Measurements from ENCODE around the gene FGF5.

The FGF5 gene, protein sequence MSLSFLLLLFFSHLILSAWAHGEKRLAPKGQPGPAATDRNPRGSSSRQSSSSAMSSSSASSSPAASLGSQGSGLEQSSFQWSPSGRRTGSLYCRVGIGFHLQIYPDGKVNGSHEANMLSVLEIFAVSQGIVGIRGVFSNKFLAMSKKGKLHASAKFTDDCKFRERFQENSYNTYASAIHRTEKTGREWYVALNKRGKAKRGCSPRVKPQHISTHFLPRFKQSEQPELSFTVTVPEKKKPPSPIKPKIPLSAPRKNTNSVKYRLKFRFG

DNA sequence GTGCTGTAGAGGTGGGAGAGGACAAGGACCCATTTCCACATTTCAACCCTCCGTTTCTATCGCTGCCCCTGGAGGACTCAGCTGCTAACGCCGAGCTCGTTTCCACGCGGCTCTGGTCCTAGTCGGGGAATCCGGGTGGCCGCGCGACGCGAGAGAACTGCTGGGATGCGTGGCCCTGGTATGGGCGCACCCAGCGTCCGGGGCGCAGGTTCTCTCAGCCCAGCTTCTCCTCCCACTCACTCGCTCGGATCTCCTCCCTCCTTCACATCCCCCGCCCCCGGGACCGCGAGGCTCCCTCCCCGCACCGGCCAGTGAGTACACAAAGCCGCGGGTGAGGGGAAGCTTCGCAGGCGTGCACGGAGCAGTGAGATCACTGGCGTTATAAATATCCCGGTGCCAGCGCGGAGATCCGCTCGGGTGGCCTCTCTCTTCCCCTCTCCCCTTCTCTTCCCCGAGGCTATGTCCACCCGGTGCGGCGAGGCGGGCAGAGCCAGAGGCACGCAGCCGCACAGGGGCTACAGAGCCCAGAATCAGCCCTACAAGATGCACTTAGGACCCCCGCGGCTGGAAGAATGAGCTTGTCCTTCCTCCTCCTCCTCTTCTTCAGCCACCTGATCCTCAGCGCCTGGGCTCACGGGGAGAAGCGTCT is at the start of gene FGF5:
TSS of gene FGF5 (plus strand) at position 412 of the 649 bp plus-strand sequence. CDS start at position 573, 161 bp downstream.
- FAIRE-seq (no peak), DNase-seq (ENCODE audit: insufficient read length, low spot score) (peak; percentile 30)
- TF ChIP-seq POLR2A (IDR thresholded peaks at IDR 0.05; ENCODE audit: low read depth, low read length), result peak; percentile 77

DNA sequence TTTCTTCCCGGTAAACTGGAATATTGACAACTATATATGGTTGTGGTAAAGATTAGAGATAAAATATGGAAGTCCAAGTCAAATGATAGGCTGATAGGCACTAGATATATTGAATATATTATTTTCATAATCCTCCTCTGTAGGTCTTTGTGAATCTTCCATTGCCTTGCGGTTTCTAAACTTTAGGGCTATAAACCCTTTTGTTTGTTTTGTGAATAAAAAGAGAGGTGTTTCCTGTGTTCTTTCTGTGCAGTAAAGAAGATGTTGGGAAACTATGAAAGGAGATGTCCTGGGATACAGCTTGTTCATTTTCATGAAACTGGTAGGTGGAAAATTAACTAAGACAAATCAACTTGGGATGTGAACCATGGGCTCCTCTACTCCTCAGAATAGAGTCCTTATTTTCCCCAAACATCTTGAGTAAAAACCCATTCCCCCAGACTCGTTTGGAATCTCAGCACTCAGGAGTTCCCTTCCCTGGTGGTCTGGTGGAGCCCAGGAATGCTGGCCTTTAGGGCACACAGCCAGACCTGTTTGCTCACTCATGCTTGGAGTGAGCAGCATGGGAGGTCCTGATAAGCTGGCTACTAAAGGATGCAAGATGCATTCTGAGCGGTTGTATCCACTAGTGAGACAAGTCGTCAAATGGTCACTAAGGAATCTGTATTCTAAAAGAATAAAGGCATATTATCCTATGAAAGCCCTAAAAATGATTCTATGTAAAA is 47.0 kb upstream of the FGF5 start:
- FAIRE-seq (no peak), DNase-seq (ENCODE audit: insufficient read length, low spot score) (no peak)
- no peak for TF ChIP-seq POLR2A (IDR thresholded peaks at IDR 0.05; ENCODE audit: low read depth, low read length)

DNA sequence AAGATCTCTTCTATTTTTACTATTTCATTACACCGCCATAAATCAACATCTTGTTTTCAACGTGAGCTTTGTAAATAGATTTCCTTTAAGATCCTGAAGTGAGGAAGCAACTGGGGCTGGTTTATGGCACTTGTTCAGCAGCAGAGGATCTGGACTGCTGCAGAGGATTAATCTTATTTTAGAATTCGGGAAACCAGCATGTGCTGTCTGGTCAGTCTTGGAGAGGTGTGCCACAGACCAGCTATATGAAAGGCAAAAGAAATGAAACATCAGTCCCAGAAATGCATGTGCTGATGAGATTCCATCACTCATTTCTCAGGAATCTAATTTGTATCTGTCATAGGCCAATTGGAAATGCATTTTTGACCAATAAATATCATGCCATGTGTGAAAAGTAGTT is 45.8 kb upstream of the FGF5 start:
- no peak for TF ChIP-seq POLR2A (IDR thresholded peaks at IDR 0.05; ENCODE audit: low read depth, low read length)
- FAIRE-seq, result no peak
- DNase-seq (ENCODE audit: insufficient read length, low spot score), result no peak

DNA sequence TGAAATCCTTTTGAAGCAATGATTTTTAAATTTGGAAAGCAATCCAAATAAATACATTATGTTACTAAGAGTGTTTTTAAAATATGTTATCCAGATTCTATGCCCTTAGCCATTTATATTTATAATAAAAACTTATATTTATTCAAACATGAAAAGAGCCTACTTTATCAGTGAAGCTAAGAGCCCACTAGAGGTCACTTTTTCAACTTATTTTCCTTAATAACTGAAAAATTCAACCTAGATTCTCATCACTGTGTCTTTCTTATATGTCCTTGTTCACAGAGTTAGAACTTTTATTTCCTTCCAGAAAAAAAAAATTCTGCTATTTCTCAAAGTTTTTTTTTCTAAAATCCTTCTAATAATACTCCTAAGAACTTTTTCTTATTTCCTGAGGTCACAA is 45.3 kb upstream of the FGF5 start:
- FAIRE-seq (no peak), DNase-seq (ENCODE audit: insufficient read length, low spot score) (no peak)
- no peak for TF ChIP-seq POLR2A (IDR thresholded peaks at IDR 0.05; ENCODE audit: low read depth, low read length)

DNA sequence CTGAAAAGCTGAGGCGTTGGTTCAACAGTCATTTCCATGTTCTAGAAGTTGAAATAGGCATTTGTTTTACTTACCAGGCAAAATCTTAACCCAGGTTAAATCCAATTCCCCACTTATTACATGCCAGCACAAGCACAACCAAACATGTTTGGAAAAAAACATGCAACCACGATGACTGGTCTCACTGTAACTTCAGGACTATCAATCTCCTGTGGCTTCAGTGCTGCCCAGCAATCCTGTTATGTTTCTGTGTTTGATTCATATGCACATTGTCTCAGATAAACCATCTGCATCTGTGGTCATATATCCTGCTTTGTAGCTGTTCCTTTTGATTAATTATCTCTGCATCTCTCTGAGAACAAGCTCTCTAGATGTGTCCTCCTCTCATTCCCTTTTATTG is 40.9 kb upstream of the FGF5 start:
- FAIRE-seq (peak; percentile 86), DNase-seq (ENCODE audit: insufficient read length, low spot score) (no peak)
- TF ChIP-seq POLR2A (IDR thresholded peaks at IDR 0.05; ENCODE audit: low read depth, low read length), result no peak

DNA sequence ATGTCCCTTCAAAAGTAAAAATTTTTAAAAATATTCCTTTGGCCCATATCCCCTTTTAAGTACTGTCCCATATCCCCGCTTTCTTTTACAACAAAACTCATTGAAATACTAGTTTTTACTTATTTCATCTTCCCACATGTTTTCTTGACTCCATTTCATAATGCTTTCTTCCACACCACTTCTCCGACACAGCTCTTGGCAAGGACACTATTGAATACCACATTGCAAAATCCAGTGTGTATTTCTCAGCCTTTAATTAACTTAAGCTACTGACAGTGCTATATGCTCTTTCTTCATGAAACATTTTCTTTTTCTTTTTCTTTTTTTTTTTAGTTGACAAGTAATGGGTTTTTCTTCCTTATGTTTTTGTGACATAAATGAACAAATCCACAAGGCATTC is 40.4 kb upstream of the FGF5 start:
- FAIRE-seq, result no peak
- DNase-seq (ENCODE audit: insufficient read length, low spot score), result no peak
- TF ChIP-seq POLR2A (IDR thresholded peaks at IDR 0.05; ENCODE audit: low read depth, low read length), result no peak

DNA sequence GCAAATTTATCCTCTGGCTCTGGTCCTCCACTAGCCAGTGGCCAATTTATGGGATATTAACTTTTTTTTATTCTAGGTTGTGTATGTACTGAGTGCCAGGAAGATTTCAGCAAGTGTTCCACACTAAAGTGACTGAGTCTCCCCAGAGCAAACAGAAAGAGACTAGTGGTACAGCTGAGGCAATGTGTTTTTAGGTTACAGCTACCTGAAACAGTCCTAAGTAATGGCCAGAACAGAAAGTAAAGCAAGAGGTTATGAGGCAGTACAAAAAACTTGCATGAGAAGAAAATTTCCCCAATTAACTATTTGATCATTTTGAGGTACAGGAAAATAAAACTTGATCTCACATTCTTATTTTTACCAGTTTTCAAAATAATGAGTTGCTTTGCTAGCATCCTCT is 38.0 kb upstream of the FGF5 start:
- no peak for TF ChIP-seq POLR2A (IDR thresholded peaks at IDR 0.05; ENCODE audit: low read depth, low read length)
- DNase-seq (ENCODE audit: insufficient read length, low spot score), result no peak
- FAIRE-seq, result no peak

DNA sequence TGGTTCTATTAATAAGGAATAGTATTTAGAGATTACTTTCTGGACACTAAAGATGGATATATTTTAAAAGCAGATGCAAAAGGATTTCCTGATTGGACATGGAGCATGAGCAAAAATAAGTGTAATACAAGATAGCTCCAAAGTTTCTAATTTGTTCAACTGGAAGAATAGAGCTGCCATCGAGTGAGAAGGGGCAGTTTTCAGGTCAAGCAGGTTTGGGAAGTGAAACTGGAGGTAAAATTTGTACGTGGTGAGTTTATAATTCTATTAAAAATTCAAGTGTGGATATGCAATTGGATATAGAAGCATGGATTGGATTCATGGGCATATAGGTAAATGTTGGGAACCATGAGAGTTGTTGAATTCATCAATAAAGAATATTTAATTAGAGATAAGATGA is 37.3 kb upstream of the FGF5 start:
- FAIRE-seq (no peak), DNase-seq (ENCODE audit: insufficient read length, low spot score) (no peak)
- no peak for TF ChIP-seq POLR2A (IDR thresholded peaks at IDR 0.05; ENCODE audit: low read depth, low read length)

DNA sequence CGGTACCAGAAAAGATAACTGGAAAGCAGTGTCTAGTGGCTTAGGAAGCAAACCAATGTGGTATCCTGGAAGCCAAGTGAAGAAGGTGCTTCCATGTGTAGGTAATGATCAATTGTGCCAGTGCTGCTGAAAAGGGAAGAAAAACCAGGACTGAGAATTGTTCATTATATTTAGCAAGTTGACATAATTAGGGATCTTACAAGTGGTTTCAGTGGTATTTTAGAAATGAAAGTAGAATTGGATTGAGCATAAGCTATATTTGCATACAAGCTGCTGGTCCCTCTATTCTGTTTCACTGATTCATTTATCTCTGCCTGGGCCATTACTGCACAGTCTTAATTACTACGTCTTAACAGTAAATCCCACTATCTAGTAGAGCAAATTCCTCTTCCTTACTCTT is 36.9 kb upstream of the FGF5 start:
- no peak for TF ChIP-seq POLR2A (IDR thresholded peaks at IDR 0.05; ENCODE audit: low read depth, low read length)
- DNase-seq (ENCODE audit: insufficient read length, low spot score), result no peak
- FAIRE-seq, result peak; percentile 43

DNA sequence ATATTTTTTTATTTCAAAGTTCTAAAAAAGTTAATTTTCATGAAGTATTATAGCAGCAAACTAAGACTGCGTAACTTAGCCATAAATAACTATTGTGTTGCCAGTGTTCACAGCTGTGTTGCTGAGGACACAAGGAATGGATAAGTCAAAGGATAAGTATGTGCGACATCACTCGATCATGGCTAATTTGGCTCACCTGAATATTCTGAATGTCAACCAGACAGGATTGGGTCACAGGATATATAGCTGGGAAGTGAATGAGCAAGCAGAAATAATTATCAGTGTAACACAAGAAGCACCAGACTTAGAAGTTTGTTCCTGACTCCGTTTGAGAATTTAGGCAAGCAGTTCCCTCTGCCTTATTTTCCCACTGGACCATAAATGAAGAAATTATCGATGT is 35.3 kb upstream of the FGF5 start:
- no peak for TF ChIP-seq POLR2A (IDR thresholded peaks at IDR 0.05; ENCODE audit: low read depth, low read length)
- DNase-seq (ENCODE audit: insufficient read length, low spot score) (no peak), FAIRE-seq (peak; percentile 98)

DNA sequence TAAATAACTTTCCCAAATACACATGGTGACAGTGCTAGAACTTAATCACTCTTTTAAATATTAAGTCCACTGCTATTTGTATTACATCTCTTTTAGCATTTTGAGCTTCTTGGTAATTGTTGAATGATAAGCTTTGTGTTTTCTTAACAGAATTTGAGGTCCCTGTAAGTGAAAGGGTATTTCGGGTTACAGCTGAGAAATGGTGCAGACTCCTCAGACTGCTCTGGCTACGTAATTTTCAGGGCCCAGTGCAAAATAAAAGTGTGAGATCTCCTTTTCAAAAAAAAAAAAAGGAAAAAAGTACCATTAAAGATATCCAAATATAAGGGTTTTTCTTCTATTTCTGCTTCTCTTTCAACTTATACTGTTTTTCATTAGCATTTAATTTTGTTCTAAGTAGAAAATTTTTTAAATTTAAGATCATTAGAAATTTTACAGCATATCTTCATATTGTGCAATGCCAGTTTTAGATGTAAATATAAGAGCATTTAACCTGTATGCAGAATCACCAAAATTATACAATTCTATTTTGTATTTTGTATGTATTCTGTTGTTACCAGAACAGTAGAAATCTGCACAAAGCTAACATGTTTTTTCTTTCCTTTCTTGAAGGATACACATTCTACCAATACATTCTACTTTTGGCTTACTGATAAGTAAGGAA is 33.6 kb upstream of the FGF5 start:
- no peak for TF ChIP-seq POLR2A (IDR thresholded peaks at IDR 0.05; ENCODE audit: low read depth, low read length)
- FAIRE-seq, result no peak
- DNase-seq (ENCODE audit: insufficient read length, low spot score), result no peak

DNA sequence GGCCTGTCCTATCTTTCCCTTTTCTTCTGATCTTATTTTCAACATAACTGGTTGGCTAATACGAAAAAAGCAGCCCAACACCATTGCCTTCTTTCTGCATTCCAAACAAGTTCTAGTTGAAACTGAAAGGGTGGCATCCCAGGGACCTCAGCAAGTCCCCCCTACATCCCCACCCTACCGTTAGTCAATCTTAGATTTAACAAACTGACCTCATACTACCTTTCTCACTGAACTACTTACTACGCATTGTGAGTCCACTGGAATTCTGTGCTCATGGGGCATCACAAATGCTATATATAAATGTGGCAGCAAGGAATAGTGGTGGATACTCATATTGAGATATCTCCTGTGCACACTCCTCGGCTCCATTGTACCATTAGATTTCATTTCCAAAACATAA is 33.1 kb upstream of the FGF5 start:
- no peak for DNase-seq (ENCODE audit: insufficient read length, low spot score)
- TF ChIP-seq POLR2A (IDR thresholded peaks at IDR 0.05; ENCODE audit: low read depth, low read length), result no peak
- FAIRE-seq, result peak; percentile 58

DNA sequence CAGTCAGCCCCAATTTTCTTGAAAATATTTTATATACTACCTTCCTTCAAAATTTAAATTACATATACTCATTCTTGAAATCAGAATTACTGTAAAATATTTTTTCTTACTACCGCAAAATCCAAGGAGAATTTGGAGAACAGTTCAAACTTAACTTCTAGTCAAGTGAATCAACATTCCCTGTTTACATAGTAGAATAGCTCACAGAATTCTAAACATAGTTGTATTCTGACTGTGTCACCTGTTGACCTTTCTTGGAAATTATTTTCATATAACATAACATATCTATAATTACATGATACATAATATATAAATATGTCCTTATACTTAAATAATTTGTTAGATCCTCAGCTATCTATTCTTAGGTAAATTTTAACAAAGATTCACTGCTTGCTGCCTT is 31.0 kb upstream of the FGF5 start:
- DNase-seq (ENCODE audit: insufficient read length, low spot score), result no peak
- FAIRE-seq, result no peak
- no peak for TF ChIP-seq POLR2A (IDR thresholded peaks at IDR 0.05; ENCODE audit: low read depth, low read length)

DNA sequence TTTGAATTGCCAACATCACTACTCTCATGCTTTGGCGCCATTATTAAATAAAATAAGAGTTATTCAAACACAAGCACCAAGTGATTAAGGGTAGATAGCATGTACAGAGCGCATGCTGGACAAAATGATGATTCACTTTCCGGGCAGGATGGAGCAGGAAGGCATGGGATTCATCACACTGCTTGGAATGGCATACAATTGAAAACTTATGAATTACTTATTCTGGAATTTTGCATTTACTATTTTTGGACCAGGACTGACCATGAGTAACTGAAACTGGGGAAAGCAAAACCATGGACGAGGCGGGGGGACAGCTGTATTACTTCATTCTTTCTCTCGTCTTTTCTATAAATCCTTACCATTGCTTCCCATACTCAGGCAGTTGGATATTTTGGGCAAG is 28.5 kb upstream of the FGF5 start:
- no peak for DNase-seq (ENCODE audit: insufficient read length, low spot score)
- peak; percentile 93 for FAIRE-seq
- TF ChIP-seq POLR2A (IDR thresholded peaks at IDR 0.05; ENCODE audit: low read depth, low read length), result no peak

Measured in H54 (cell line).